Activated CD8-positive, alpha-beta memory T cell treated with anti-CD3 and anti-CD28 coated beads for 48 hours (primary cell): ENCODE measurements around the gene MROH7.
A peak's percentile ranks its signal among the peaks of the same experiment; 100 is the strongest.

ENCODE experiments used
- DNase-seq, 3 experiments: peaks; one replicate each; pipeline ENCODE4 v3.0.0-alpha.2; 2020; ENCODE audit warnings: low read depth in 2 of 3, low spot score in 2 of 3

Gene MROH7

DNA sequence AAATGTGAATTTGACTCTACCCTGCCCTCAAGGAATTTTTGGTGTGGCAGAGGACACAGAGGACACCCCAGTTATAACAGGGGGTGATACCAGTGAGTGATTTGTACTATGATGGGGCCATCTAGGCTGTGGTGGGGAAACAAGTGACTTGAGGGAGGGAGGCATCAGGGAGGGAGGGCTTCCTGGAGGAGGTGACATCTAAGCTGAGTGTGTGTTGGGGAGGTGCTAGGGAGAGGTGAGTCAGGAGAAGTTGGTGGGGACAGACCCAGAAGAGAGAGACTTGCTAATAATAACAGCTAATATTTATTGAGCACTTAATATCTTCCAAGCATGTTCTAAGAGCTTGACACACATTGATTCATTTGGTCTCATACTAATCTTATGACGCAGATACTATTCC, 54.2 kb downstream of the MROH7 start:
- no peak for DNase-seq

DNA sequence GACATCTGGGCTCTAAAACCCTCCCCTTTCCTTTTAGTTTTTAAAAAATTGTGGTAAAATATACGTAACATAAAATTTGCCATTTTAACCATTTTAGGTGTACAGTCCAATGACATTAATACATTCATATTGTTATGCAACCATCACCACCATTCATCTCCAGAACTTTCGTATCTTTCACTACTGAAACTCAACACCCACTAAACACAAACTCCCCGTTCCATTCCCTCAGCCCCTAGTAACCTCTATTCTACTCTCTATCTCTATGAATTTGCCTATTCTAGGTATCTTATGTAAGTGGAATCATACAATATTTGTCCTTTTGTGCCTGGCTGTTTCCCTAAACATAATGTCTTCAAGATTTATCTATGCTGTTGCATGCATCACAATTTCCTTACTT, 54.7 kb downstream of the MROH7 start:
- no peak for DNase-seq

DNA sequence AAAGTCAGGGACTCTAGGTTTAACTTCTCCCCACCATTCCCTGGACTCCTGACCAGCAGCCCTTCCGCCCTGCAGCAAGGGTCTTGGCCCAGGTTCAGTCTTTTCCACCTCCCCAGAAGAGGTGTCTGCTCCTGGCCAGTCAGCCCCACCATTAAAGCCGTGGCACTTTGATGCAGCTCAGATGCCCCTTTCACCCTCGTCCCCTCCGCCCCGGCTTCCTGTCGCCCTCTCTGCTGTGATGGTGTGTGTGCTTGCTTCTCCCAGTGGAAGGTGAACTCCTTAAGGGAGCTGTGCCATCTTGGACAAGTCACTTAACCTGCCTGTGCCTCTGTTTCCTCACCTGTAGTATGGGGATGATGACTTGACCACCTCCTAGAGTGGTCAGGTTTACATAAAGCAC, 56.3 kb downstream of the MROH7 start:
- DNase-seq = no peak

DNA sequence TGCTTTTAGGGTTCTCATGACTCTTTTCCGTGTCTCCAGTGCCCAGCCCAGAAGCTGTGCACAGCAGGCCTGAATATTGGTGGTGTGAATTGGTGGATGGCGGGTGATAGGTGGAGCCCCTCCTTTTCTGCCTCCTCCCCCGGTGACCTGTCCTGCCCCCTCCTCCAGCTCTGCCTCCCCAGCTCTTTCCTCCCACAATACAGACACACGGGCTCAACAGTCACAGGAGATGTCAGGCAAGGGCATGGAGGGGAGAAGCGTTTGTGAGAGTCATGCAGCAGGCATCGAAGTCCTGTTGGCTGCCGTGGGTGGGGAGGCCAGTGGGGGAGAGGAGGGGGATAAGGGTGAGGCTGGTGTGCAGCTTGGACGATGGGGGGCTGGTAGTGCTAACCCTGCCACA, 56.8 kb downstream of the MROH7 start:
- DNase-seq = no peak

DNA sequence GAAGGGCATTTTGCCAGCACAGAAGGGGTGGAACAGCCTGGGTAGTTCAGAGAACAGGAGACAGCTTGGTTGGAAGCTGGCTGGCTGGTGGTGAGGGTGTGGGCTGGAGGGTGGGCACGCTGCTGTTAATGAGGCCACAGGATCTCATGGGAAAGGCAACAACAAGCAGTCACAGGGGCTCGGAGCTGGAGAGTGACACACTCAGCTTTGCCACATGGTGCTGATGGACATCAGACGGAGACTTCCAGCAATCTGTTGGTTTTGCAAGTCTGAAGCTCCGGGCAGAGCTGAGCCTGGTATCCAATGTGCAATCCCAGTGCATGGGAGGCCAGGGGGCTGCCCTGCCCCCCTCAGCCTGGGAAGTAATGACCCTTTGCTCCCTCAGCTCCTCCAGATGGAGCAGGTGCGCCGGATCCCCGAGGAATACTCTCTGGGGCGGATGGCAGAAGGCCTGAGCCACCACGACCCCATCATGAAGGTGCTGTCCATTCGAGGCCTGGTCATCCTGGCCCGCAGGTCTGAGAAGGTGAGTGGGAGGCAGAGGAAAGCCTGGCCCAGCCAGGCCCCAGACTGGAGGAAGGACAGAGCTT, 58.4 kb downstream of the MROH7 start:
- DNase-seq = no peak

DNA sequence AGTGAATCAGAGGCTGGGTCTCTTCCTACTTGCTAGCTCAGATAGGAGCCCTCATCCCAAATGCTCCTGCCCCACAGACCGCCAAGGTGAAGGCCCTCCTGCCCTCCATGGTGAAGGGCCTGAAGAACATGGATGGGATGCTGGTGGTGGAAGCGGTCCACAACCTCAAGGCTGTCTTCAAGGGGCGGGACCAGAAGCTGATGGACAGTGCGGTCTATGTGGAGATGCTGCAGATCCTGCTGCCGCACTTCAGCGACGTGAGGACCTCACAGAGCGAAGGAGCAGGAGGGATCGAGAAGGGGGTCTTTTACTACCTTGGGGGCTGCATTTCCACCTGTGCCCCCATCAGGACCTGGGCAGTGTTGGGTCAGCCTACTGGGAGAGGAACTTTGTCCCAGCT, 59.5 kb downstream of the MROH7 start:
- no peak for DNase-seq

DNA sequence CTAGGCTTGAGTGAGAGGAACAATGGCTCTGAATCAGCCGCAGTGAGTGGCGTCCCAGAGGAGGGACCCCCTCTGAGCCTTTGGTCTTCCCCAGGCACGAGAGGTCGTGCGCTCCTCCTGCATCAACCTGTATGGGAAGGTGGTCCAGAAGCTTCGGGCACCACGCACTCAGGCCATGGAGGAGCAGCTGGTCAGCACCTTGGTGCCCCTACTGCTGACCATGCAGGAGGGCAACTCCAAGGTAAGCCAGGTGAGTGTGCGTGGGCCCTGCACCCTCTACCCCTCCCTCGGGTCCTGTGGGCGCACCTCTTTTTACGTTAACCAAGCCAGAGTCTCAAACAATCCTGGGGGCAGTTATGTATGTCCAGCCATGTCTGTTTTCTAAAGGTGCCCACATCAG, 60.4 kb downstream of the MROH7 start:
- no peak for DNase-seq

DNA sequence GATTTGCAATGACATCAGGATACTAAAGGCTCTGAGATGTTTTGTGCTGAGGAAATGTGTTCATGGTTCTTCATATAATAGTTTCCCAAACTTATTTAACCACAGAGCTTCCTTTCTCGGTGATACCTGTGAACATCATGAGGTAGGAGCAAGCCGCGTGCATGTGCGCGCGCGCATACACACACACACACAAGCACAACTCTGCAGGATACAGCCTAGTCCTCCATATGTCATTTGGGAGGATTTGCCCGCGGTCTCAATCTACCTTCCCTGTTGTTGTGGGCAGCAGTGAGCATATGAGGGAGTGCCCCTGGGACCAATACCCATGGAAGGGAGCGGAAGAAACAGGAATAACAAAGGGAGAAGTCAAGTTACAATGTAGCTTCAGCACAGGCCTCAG, 61.9 kb downstream of the MROH7 start:
- no peak for DNase-seq

DNA sequence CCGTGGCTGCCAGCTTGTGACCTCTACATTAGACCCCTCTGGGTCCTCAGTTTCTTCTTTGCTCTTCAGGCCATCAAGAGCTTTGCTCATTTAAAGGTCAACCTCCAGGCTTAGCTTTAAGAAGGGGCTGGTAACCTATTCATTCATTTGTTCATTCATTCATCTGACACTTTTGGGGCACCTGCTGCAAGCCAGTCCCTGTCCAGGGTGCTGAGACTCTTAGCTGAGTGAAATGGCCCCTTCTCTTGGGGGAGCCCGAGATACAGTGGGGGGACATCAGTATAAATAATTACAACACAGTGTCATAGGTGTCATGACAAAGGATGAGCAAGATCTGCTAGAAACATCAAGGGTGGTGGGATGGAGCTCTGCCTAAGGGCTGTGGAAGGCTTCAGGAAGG, 63.6 kb downstream of the MROH7 start:
- DNase-seq = no peak

DNA sequence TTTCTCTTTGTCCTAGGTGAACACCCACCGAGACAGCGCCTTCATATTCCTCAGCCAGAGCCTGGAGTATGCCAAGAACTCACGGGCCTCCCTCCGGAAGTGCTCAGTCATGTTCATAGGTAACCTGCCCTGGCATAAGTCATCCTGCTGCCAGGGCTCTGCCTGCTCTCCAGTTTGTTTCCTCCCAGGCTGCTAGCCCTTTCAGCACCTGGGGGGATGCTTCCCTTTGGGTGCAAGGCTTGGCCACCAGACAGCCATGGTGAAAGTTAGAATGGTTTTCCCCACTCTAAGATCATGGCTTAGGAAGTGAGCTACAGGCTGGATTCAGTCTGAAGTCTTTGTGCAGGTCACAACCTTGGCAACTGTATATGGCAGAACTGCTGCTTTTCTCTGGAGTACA, 64.8 kb downstream of the MROH7 start:
- DNase-seq = no peak

DNA sequence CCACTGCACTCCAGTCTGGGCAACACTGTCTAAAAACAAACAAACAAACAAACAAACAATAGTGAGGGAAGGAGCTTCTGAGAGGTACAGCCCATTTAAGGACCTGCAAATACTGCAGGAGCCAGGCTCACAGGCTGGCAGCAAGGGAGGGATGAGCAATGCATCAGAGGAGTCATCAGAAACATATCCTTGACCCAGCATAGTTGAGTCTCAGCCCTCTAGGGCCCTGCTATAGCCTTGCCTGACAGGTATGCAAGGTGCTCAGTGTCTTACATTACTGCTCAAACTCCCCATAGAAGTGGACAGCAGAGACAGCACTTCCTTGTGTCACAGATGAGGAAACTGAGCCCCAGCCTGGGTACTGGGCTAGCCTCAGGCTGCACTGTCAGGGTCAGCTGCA, 66.8 kb downstream of the MROH7 start:
- no peak for DNase-seq

DNA sequence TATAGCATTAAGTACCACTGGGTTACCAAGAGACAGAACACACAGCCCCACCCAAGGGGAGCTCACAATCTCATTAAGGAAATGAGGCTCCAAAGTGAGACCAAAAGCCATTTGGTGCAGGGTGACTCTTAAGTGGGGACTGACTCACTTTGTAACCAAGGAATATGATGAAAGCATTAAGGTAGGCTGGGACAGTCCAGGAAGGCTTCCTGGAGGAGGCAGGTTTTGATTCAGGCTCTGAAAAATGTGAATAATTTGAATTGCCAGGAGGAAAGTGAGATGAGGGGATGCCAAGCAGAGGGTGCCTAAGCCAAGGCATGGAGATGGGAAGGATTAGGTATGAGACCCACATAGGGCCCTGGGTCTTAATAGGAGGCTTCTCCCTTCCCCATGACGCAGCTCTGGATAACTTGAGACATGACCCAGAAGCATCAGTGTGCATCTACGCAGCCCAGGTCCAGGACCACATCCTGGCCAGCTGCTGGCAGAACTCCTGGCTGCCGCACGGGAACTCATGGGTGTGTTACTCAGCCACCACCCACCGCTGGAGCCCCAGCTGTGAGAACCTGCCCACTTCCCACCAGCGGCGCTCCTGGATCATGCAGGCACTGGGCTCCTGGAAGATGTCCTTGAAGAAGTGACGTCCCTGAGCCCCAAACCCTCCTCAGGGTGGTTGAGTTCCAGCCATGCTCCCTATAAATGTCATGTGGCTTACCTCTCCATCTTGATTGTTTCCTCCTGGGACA, 68.1 kb downstream of the MROH7 start:
- DNase-seq = no peak

DNA sequence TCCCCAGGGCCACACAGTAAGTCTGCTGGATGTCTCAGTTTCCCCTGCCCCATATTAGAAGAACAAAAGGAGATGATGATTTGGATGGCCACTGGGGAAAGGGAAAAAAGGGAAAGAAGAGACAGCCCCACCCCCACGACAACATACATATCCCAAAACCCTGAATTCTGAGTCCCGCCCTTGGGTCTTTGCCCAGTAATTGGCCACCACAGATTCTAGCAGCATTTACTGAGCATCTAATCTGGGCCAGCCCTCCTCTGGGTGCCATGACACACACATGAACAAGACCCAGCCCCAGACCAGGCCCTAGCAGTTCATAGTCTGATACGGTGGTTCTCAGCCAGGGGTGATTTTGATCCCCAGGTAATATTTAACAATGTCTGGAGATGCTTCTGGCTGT, 68.8 kb downstream of the MROH7 start:
- no peak for DNase-seq

DNA sequence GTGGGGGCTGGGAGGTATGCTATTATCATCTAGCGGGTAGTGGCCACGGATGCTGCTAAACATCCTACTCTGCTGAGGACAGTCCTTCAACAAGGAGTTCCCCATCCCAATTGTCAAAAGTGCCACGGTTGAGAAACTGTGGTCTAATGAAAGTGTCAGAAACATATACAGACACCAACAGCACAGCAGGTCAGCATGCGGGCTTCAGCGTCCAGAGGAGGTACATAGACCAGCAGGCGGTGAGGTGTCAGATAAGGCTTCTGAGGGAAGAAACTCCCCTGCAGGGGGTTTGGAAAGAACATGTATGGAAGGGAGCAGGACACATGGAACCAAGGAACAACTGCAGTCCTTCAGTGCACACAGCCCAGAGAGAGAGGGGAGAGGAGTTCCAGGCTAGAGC, 69.3 kb downstream of the MROH7 start:
- DNase-seq = no peak

DNA sequence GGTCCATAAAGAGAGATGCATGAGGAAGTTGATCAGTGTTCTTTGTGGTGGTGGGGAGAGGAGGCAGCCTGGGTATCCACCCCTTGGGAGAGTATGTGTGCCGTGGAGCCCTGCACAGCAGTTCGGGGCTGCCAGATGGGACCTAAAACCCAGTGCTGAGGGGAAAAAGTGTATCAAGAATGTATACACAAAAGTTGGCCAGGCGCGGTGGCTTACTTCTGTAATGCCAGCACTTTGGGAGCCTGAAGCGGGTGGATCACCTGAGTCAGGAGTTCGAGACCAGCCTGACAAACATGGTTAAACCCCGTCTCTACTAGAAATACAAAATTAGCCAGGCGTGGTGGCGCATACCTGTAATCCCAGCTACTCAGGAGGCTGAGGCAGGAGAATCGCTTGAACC, 70.0 kb downstream of the MROH7 start:
- no peak for DNase-seq

DNA sequence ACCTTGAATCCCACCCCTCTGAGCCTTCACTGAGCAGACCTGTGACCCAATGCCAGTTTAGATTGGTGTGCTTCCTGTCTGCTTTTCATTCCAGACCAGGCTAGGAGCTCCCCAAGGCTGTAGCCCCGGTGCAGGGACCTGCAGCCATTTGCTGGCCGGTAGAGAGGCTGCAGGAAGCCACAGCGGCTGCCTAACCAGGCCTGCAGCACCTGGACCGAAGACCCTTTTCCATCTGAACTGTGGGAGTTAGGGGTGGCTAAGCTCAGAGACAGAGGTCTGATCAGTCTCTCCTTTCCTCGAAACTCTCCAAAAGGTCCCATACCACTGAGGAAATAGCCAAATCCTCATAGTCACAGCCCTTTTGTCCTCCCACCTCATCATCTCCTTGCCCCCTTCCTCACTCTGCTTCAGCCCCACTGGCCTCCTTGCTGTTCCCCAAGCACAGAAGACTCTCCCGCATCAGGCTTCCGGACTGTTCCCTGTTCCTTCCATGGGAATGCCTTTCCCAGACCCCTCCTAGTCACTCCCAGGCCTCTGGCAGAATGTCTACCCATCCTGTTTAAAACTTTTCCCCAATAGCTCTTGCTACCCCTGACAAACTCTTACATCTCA, 73.4 kb downstream of the MROH7 start:
- no peak for DNase-seq

DNA sequence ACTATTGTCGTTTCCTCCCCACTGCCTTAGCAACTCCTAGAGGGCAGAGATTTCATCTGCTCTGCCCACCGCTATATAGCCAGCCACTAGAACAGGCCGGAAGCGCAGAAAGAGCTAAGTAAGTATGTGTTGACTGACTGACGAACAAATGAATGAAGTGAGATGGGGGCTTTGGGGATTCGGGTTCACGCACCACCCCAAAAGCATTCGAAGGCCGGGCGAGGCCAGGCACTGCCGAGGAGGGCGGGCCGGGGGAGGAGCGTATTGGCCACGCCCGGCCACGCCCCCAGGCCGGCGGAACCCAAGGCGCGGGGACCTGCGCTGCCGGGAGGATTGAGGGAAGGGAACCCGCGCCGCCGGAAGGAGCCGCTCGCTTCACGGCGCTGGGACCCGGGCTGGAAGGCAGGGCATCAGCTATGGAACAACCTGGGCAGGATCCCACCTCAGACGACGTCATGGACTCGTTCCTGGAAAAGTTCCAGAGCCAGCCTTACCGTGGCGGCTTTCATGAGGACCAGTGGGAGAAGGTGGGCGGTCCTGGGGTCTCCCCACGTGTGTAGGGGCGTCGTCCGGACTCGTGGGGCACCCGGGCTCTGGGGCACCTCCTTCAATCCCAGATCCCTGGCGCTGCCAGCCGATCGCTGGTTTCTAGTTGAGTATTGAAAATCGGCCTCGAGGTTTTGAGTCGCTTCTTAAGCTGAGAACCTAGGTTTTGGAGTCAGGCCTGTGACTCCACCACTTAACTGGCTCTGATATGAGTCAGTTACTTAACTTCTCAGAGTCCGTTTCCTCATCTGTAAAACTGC, 74.1 kb downstream of the MROH7 start, which contains the start of gene TTC4:
TTC4 (plus strand) TSS at position 369 of the 806 bp plus-strand sequence; CDS start at position 417, 48 bp downstream.
- DNase-seq = peak; percentile 72 to 76 (median 74)

DNA sequence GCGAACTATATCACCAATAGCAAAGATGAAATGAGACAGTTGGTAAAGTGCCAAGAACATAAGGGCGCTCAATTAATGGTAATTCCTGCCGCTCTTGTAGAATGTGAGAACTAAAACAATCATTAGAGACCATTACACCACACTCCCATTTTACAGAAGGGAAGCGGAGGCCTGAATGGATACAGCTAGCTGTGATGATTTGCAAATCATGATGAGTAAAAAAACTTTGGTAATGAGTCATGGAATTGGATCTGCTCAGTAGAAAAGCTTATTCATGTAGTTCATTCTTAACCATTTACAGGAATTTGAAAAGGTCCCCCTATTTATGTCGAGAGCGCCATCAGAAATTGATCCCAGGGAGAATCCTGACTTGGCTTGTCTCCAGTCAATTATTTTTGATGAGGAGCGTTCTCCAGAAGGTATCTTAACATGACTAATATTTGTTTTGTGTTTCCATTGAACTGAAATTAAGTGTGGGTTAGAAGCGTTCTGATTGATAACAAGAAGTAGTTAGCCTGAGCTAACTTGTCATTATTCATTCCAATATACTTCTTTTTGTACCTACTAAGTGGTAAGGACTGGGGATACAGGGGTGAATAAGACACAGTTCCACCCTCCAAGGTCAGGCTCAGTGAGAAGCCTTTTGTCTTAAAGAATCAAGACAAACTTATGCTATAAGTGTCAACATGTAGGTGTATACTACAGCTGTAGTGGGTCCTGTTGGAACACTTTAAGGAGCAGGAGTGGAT, 74.9 kb downstream of the MROH7 start:
- no peak for DNase-seq

DNA sequence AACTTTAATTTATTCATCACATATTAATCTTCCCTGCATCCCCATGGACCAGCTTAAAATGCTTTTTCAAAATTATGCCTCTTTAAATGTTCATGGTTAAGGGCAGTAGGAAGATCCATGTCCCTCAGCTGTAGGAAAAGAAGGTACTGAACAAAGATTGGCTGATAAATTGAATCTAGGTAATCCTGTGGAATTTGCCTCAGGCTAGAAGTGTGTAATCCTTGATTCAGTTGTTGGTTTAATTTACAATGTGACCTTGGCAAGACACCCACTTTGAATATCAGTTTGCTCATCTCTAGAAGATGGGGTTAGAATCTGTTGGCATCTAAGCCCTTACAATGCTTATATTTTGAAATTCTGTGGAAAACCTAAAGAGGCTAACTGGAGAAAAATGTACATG, 80.1 kb downstream of the MROH7 start:
- no peak for DNase-seq

DNA sequence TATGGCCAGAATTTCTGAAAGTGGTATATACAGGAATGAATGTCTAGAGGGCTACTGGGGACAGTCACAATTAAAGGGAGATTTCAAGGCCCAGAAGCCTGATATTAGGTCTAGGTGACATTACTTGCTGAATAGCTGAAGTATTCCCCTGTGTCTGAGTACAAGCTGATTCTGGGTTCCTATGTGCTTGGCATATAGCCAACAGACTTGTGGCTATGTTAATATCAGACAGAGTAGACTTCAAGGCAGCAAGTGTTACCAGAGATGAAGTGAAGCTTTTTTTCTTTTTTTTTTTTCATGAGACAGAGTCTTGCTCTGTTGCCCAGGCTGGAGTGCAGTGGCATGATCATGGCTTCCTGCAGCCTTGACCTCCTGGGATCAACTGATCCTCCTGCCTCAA, 82.4 kb downstream of the MROH7 start:
- no peak for DNase-seq

DNA sequence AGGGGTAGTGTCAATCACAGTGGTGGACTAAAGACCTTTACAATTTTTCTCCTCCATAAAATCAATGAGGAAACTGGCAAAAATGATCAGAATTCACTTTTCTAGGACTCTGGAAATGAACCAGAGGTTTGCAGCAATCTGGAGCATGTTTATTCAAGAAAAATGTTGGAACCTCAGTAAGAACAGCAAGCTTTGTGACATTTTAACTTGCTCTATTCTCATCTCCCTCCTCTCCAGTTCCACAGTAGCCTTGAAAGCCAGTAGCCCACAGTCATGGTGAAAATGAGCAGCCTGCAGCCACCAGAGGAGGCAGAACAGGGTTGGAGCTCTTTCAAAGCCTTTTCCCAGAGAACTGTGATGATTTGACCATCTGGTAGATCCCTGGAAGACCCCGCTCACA, 83.2 kb downstream of the MROH7 start:
- no peak for DNase-seq
